Left lung (tissue), 10 donors: Measurements from ENCODE around the gene ZNF75A. TPM values are rescaled to one million over a fixed set of nuclear protein-coding genes. Genes with fewer than 3 reads are reported as not detected.

Experiments used
- ATAC-seq: fragments of 200-7000 bp; cut with Tn5 transposase; one replicate; pipeline ENCODE4 v1.9.1; 2020; ENCODE audit warnings: moderate library complexity
- DNase-seq, 4 donors: peaks; one replicate each; pipeline ENCODE4 v3.0.0-alpha.2; 2013 to 2020
- H3K27ac ChIP-seq, 2 donors: fragments of 200-600 bp; sonication (generic) in 1 of 2; one replicate each; pipeline versions ENCODE4 v1.5.0 to v1.8.0; 2020 to 2021
- H3K27me3 ChIP-seq, 2 donors: fragments of 200-600 bp; sonication (generic) in 1 of 2; one replicate each; pipeline versions ENCODE4 v1.5.0 to v1.8.0; 2020 to 2021
- H3K36me3 ChIP-seq, 2 donors: fragments of 200-600 bp; sonication (generic) in 1 of 2; one replicate each; pipeline versions ENCODE4 v1.5.0 to v1.8.0; 2020 to 2021
- H3K4me1 ChIP-seq, 2 donors: fragments of 200-600 bp; one replicate each; pipeline ENCODE4 v1.8.0; 2021
- H3K4me3 ChIP-seq, 2 donors: fragments of 200-600 bp; sonication (generic) in 1 of 2; one replicate each; pipeline versions ENCODE4 v1.5.0 to v1.8.0; 2020 to 2021; ENCODE audit warnings: mild to moderate bottlenecking in 1 of 2
- H3K9me3 ChIP-seq, 2 donors: fragments of 200-600 bp; sonication (generic) in 1 of 2; one replicate each; pipeline versions ENCODE4 v1.5.0 to v1.8.0; 2020 to 2021
- CTCF ChIP-seq, 2 donors: fragments of 200-600 bp; sonication (generic) in 1 of 2; IDR thresholded peaks; one replicate each; pipeline versions ENCODE4 v1.5.0 to v1.8.0; 2021; ENCODE audit warnings: antibody characterized with exemption in 2 of 2
- intact Hi-C, 2 donors: fragments of 100-400 bp; cut with DNase I; formaldehyde crosslinking; loops; one replicate each; pipeline versions ENCODE4 v1.11.2 to v1.14.2; 2022
- polyA plus RNA-seq, 6 donors: library from polyadenylated mRNA; unstranded; fragments of 120-200 nt; gene quantifications; one replicate each; pipeline ENCODE4 v1.2.1, GENCODE V29; 2013; ENCODE audit not compliant: insufficient read length in 6 of 6
- total RNA-seq, 2 donors: library from RNA; stranded (reverse); fragmentation: NEBNext Ultra II Directional; extraction: Animal tissue kit (Norgen Biotek cat#: 25700); gene quantifications; one replicate each; pipeline ENCODE4 v1.2.1, GENCODE V29; 2021
- donor health status: DM: no; HTN: yes; CAD: no.
- donor health status: DM: no; HTN: no; CAD: no.

Gene ZNF75A
- total and polyA plus RNA-seq, 8 donors, result 20.3 to 65.3 (median 52.3) TPM

DNA sequence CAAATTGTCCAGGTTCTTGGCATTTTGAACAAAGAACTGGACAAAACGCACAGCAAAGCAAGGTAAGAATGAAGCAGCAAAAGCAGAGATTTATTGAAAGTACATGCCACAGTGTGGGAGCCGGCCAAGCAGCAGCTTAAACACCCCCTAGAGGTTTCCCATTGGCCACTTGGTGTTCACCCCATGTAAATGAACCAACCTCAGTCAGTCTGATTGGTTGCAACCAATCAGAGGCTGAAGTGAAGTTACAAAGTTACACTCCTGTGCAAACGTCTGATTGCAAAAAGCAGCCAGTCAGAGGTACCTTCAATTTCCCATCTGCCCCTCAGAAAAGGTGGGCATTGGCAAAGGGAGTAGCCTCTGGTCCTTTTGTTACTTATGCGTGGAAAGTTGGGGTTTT, 30.8 kb upstream of the ZNF75A start:
- TF ChIP-seq CTCF (IDR thresholded peaks at IDR 0.05), result no peak
- Histone ChIP-seq H3K36me3 (no peaks in the 10 kb centered on the region), H3K27ac (no peak overlapping the region), H3K9me3 (no peaks in the 10 kb centered on the region), H3K27me3 (peaks cover 0 to 8% of the 10 kb centered on the region in 2 donors), H3K4me3 (no peak overlapping the region), H3K4me1 (no peaks in the 10 kb centered on the region)
- DNase-seq (no peak), ATAC-seq (no peak)
- intact Hi-C loops, result no loop called here

DNA sequence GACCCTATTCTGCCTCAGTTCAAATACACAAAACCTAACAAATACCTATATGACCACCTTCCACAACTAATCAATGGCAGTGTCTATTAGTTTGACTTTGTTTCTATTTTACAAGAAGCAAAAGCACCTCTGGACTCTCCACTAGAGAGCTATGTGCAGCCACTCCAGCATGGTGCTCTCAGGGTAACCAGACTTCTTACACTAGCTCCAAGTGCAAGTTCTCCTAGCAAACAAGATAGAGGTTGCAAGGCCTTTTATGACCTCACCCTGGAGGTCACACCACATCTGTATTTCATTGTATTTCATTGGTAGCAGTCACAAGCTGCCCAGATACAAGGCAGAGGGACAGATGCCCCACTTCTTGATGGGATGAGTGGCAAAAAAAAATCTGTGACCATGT, 30.4 kb upstream of the ZNF75A start:
- H3K9me3 ChIP-seq, result no peaks in the 10 kb centered on the region
- no peak overlapping the region for H3K27ac ChIP-seq
- no peaks in the 10 kb centered on the region for H3K36me3 ChIP-seq
- no peak for ATAC-seq
- intact Hi-C loops, result no loop called here
- no peaks in the 10 kb centered on the region for H3K4me1 ChIP-seq
- TF ChIP-seq CTCF (IDR thresholded peaks at IDR 0.05), result no peak
- H3K4me3 ChIP-seq, result no peak overlapping the region
- peaks cover 0 to 8% of the 10 kb centered on the region in 2 donors for H3K27me3 ChIP-seq
- no peak for DNase-seq

DNA sequence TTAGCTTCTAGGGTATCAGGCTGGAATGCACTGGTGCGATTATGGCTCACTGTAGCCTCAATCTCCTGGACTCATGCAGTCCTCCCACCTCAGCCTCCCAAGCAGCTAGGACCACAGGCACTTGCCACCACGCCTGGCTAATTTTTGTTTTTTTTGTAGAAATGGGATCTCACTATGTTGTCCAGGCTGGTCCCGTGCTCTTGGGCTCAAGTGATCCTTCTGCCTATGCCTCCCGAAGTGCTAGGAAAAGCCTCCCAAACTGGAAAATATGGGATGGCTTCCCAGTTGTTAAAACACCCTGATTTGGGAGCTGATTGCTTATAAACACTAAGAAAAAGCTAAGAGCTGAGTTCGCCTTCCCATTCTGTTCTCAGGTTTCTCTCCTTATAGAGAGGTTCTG, 28.6 kb upstream of the ZNF75A start:
- TF ChIP-seq CTCF (IDR thresholded peaks at IDR 0.05), result no peak
- Histone ChIP-seq H3K4me1 (peaks cover 0 to 4% of the 10 kb centered on the region in 2 donors), H3K27ac (no peak overlapping the region), H3K27me3 (peaks cover 0 to 8% of the 10 kb centered on the region in 2 donors), H3K9me3 (no peaks in the 10 kb centered on the region), H3K4me3 (no peak overlapping the region), H3K36me3 (no peaks in the 10 kb centered on the region)
- no peak for DNase-seq
- no peak for ATAC-seq
- intact Hi-C loops, result no loop called here

DNA sequence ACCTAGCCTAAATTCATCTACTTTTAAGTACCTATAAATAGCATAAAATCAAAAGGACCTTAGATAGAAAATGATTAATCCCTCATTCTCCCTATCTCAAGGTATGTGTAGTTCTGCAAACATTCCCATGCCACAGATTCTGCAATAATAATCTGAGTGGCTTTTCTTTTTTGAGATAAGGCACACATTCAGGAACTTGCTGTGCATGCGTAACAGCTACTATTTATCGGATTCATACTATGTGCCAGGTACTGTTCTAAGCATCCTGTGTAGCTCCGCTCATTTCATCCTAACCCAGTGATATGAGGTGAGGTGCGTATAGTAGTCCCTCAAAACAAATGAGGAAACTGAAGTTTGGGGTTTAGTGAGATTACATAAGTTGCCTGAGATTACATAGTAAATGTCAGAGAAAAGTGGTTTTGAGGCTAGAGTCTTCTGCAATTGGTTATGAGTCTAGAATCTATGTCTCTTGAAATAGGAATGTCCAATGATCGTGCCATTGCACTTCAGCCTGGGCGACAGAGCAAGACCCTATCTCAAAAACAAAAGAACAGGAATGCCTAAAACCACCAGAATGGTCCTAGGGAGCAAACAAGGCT, 24.0 kb upstream of the ZNF75A start:
- peaks cover 0 to 3% of the 10 kb centered on the region in 2 donors for H3K9me3 ChIP-seq
- H3K4me3 ChIP-seq, result no peak overlapping the region
- no peak overlapping the region for H3K27ac ChIP-seq
- ATAC-seq (no peak), DNase-seq (no peak)
- H3K4me1 ChIP-seq, result peaks cover 13 to 37% of the 10 kb centered on the region in 2 donors
- peaks cover 0 to 6% of the 10 kb centered on the region in 2 donors for H3K27me3 ChIP-seq
- no peak for TF ChIP-seq CTCF (IDR thresholded peaks at IDR 0.05)
- intact Hi-C loops, result no loop called here
- H3K36me3 ChIP-seq, result peaks cover 0 to 15% of the 10 kb centered on the region in 2 donors

DNA sequence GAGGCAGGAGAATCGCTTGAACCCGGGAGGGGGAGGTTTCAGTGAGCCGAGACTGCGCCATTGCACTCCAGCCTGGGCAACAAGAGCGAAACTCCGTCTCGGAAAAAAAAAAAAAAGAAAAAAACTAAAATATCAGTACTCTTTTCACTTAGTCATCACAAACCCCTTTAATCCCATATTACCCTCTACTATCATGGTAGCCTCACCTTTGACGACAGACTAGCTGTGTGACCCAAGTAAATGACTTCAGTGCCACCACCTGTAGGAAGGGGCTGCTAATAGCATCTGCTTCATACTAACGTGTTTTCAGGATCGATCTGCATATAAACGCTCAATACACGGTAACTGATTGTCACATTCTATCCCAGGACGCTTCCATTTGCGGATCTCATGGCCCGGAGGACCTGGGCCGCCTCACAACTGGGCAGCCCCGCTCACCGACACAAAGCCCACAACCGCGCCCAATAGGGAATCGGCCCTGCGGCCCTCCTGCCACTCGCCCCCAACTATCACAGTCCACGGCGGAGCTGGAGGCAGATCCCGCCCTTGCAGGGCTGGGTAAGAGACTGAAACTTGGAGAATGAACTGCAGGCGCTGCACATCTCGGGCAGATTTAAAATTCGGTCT, 23.1 kb upstream of the ZNF75A start:
- Histone ChIP-seq H3K4me1 (peaks cover 13 to 37% of the 10 kb centered on the region in 2 donors), H3K9me3 (peaks cover 0 to 8% of the 10 kb centered on the region in 2 donors), H3K36me3 (peaks cover 0 to 24% of the 10 kb centered on the region in 2 donors), H3K27me3 (no peaks in the 10 kb centered on the region), H3K4me3 (peak overlapping the region; percentile 77 to 98), H3K27ac (peak overlapping the region; percentile 99 to 100)
- DNase-seq (no peak), ATAC-seq (peak; percentile 52)
- intact Hi-C loops, result no loop called here
- TF ChIP-seq CTCF (IDR thresholded peaks at IDR 0.05), result no peak
